H9 (cell line): ENCODE data around the gene BTBD18. TPM values are rescaled to one million over a fixed set of nuclear protein-coding genes. Genes with fewer than 3 reads are reported as not detected.

ENCODE experiments used
- DNase-seq: peaks from one replicate; pipeline ENCODE4 v3.0.0-alpha.2; 2017
- H2AFZ ChIP-seq: one replicate; pipeline ENCODE4 v1.6.1; 2013; ENCODE audit warnings: mild to moderate bottlenecking, low read length, control low read depth, moderate library complexity
- H2AK5ac ChIP-seq: 2 replicates; pipeline ENCODE4 v1.6.1; 2013; ENCODE audit warnings: low read length, control low read depth, mixed read lengths; ENCODE audit not compliant: insufficient read length
- H2BK120ac ChIP-seq: one replicate; pipeline ENCODE4 v1.6.1; 2013; ENCODE audit warnings: low read depth, mild to moderate bottlenecking, low read length, control low read depth, inconsistent platforms; ENCODE audit not compliant: poor library complexity, severe bottlenecking
- H2BK12ac ChIP-seq: 2 replicates; pipeline ENCODE4 v1.6.1; 2013; ENCODE audit warnings: low read length, control low read depth, mixed read lengths, low read depth; ENCODE audit not compliant: insufficient read length
- H2BK15ac ChIP-seq: 2 replicates; pipeline ENCODE4 v1.6.1; 2013; ENCODE audit warnings: low read depth, low read length, control low read depth
- H2BK20ac ChIP-seq: one replicate; pipeline ENCODE4 v1.6.1; 2013; ENCODE audit warnings: low read depth, mild to moderate bottlenecking, low read length, control low read depth, inconsistent platforms; ENCODE audit not compliant: poor library complexity, severe bottlenecking
- H2BK5ac ChIP-seq: 2 replicates; pipeline ENCODE4 v1.6.1; 2013; ENCODE audit warnings: low read length, control low read depth, mixed read lengths; ENCODE audit not compliant: insufficient read length
- H3K14ac ChIP-seq: 2 replicates; pipeline ENCODE4 v1.6.1; 2013; ENCODE audit warnings: low read length, control low read depth; ENCODE audit not compliant: insufficient read depth
- H3K18ac ChIP-seq: 2 replicates; pipeline ENCODE4 v1.6.1; 2013; ENCODE audit warnings: low read depth, mild to moderate bottlenecking, mixed read lengths, low read length, control low read depth; ENCODE audit not compliant: insufficient read length
- H3K23ac ChIP-seq: 2 replicates; pipeline ENCODE4 v1.6.1; 2013; ENCODE audit warnings: low read length, control low read depth, mixed read lengths, low read depth; ENCODE audit not compliant: insufficient read length
- H3K23me2 ChIP-seq: 2 replicates; pipeline ENCODE4 v1.6.1; 2013; ENCODE audit warnings: low read depth, mild to moderate bottlenecking, mixed read lengths, low read length, control low read depth; ENCODE audit not compliant: insufficient read length, poor library complexity, severe bottlenecking
- H3K27ac ChIP-seq: 2 replicates; pipeline ENCODE4 v1.5.1; 2013; ENCODE audit warnings: low read length, control low read depth, mixed read lengths, low read depth; ENCODE audit not compliant: insufficient read length
- H3K27me3 ChIP-seq: 2 replicates; pipeline ENCODE4 v1.6.1; 2013; ENCODE audit warnings: low read length, control low read depth, inconsistent platforms; ENCODE audit not compliant: insufficient read depth
- H3K4ac ChIP-seq: 2 replicates; pipeline ENCODE4 v1.6.1; 2013; ENCODE audit warnings: low read depth, mild to moderate bottlenecking, control low read depth, inconsistent platforms, low read length, moderate library complexity
- H3K4me1 ChIP-seq: 2 replicates; pipeline ENCODE4 v1.6.1; 2013; ENCODE audit warnings: low read length, control low read depth, inconsistent platforms; ENCODE audit not compliant: insufficient read depth
- H3K4me2 ChIP-seq: 2 replicates; pipeline ENCODE4 v1.6.1; 2013; ENCODE audit warnings: low read length, control low read depth, mixed read lengths; ENCODE audit not compliant: insufficient read length, insufficient read depth
- H3K56ac ChIP-seq: 2 replicates; pipeline ENCODE4 v1.6.1; 2013; ENCODE audit warnings: low read depth, mild to moderate bottlenecking, mixed read lengths, low read length, control low read depth; ENCODE audit not compliant: insufficient read length
- H3K79me1 ChIP-seq: 2 replicates; pipeline ENCODE4 v1.6.1; 2013; ENCODE audit warnings: low read depth, mild to moderate bottlenecking, moderate library complexity, low read length, control low read depth, inconsistent platforms; ENCODE audit not compliant: insufficient read depth, poor library complexity, severe bottlenecking
- H3K79me2 ChIP-seq: 2 replicates; pipeline ENCODE4 v1.6.1; 2013; ENCODE audit warnings: low read length, control low read depth, inconsistent platforms; ENCODE audit not compliant: insufficient read depth
- H3K9ac ChIP-seq: 2 replicates; pipeline ENCODE4 v1.6.1; 2013; ENCODE audit warnings: low read length, control low read depth, mixed read lengths; ENCODE audit not compliant: insufficient read length; ENCODE audit errors: extremely low read depth
- H3K9me3 ChIP-seq: one replicate; pipeline ENCODE4 v1.6.1; 2013; ENCODE audit warnings: low read depth, low read length, inconsistent platforms; ENCODE audit not compliant: control insufficient read depth
- H3T11ph ChIP-seq: one replicate; pipeline ENCODE4 v1.6.1; 2013; ENCODE audit warnings: mild to moderate bottlenecking, low read length, control low read depth, inconsistent platforms
- H4K20me1 ChIP-seq: one replicate; pipeline ENCODE4 v1.6.1; 2013; ENCODE audit not compliant: control insufficient read depth, insufficient read length, insufficient read depth
- H4K5ac ChIP-seq: 2 replicates; pipeline ENCODE4 v1.6.1; 2013; ENCODE audit warnings: low read depth, mild to moderate bottlenecking, mixed read lengths, low read length, control low read depth; ENCODE audit not compliant: insufficient read length
- H4K8ac ChIP-seq: replicated peaks from 2 replicates; pipeline ENCODE4 v1.6.1; 2013; ENCODE audit warnings: low read length, control low read depth, mixed read lengths, low read depth; ENCODE audit not compliant: insufficient read length
- H4K91ac ChIP-seq: 2 replicates; pipeline ENCODE4 v1.6.1; 2013; ENCODE audit warnings: low read depth, mild to moderate bottlenecking, moderate library complexity, mixed read lengths, low read length, control low read depth; ENCODE audit not compliant: insufficient read length
- H3K27ac Mint-ChIP-seq, 3 experiments: 2 replicates in 2 of 3; 3 replicates in 1 of 3; pipeline ENCODE4 v1.8.0; 2020 to 2021; ENCODE audit warnings: mixed read lengths in 3 of 3, mild to moderate bottlenecking in 1 of 3, moderate library complexity in 1 of 3
- H3K27me3 Mint-ChIP-seq: 2 replicates; pipeline ENCODE4 v1.8.0; 2021; ENCODE audit warnings: low read depth, mild to moderate bottlenecking, moderate library complexity, mixed read lengths
- H3K36me3 Mint-ChIP-seq, 3 experiments: 2 replicates in 2 of 3; 3 replicates in 1 of 3; pipeline ENCODE4 v1.8.0; 2020 to 2021; ENCODE audit warnings: low read depth in 3 of 3, mixed read lengths in 3 of 3; ENCODE audit not compliant: insufficient read depth in 1 of 3
- H3K4me1 Mint-ChIP-seq, 2 experiments: 2 replicates each; pipeline ENCODE4 v1.8.0; 2020; ENCODE audit warnings: mixed read lengths in 2 of 2
- H3K4me3 Mint-ChIP-seq, 2 experiments: 2 replicates in 1 of 2; 3 replicates in 1 of 2; pipeline ENCODE4 v1.8.0; 2020 to 2021; ENCODE audit warnings: mild to moderate bottlenecking in 2 of 2, mixed read lengths in 2 of 2, moderate library complexity in 1 of 2
- H3K9me3 Mint-ChIP-seq, 2 experiments: 2 replicates in 1 of 2; 3 replicates in 1 of 2; pipeline ENCODE4 v1.8.0; 2020; ENCODE audit warnings: mild to moderate bottlenecking in 2 of 2, mixed read lengths in 2 of 2, moderate library complexity in 1 of 2
- WGBS: extraction: QIAGEN DNeasy Blood & Tissue Kit; methylation state at CpG from one replicate; pipeline ENCODE4 v1.1.7; 2013; ENCODE audit warnings: missing lambda C conversion rate, low lambda C conversion rate, mixed read lengths; ENCODE audit not compliant: insufficient read length; ENCODE audit errors: extremely low coverage; 5-methylcytosine and 5-hydroxymethylcytosine counted together
- total RNA-seq: library from RNA; stranded (reverse); gene quantifications from 2 replicates; pipeline ENCODE4 v1.2.1, GENCODE V29; 2021
- TF ChIP-seq, protein P1 (sequence below): fragments of 200-600 bp; sonication (generic); conservative IDR thresholded peaks from 3 replicates; pipeline ENCODE4 v1.8.0; 2021; ENCODE audit warnings: antibody characterized with exemption, mild to moderate bottlenecking

BTBD18 gene
- total RNA-seq, 1 experiment from 2014 or later: not detected

DNA sequence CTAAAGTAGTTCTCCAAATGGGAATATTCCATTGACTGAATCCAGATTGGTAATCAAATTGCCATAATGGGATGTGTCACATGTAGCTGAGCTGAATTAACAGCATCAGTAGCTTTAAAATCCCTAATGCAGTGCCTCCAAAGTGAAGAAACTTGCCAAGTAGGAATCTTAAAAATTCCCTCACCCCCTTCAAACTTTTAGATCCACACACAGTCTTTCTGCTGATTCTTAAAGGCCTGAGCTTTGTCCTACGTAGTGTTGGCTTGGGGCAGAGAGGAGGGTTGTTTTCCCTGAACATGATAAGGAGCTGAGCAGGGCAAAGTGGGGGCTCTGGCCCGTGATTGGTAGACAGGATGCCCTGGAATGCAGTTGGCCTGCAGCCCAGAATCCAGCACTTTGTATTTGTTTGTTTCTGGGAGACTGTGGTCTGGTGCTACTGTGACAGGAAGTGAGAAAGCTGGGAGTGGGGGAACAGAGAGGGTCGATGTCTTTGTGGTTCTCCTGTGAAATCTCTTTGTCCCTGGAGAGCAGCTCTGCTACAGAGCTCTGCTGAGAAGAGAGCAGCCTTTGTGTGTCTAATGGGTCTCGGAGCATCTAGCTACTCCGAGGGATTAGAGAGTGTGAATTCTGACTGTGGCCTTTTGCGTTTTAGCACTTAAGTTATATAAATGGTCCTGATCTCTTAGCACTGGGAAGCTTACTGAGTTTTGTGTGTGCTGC is 26.9 kb upstream of the BTBD18 start:
- H3T11ph ChIP-seq: peak overlapping the region; percentile 73
- WGBS: no CpG with 5 or more reads among the region's 6 CpGs
- peak overlapping the region; percentile 24 for H2BK120ac ChIP-seq
- peak overlapping the region; percentile 38 to 69 for H3K4me3 Mint-ChIP-seq
- H4K5ac ChIP-seq: peak overlapping the region; percentile 79
- no peak overlapping the region for H2BK20ac ChIP-seq
- peaks cover 0 to 13% (median 8%) of the 10 kb centered on the region in 3 experiments; a peak in 3 of 7 replicates for H3K36me3 Mint-ChIP-seq
- peaks cover 11% of the 10 kb centered on the region for H3K79me1 ChIP-seq
- H3K27ac Mint-ChIP-seq: peak overlapping the region; percentile 94 to 99 (median 99)
- no peak overlapping the region for H2BK15ac ChIP-seq
- H3K79me2 ChIP-seq: peaks cover 39% of the 10 kb centered on the region; the same call in 1 of the 2 replicates
- H2BK12ac ChIP-seq: peak overlapping the region; percentile 18
- no peak overlapping the region for H2AFZ ChIP-seq
- peak overlapping the region; percentile 31 for H3K4me2 ChIP-seq
- no peak overlapping the region for H3K56ac ChIP-seq
- H3K9ac ChIP-seq: peak overlapping the region; percentile 33
- no peaks in the 10 kb centered on the region for H3K9me3 ChIP-seq
- H3K9me3 Mint-ChIP-seq: no peaks in the 10 kb centered on the region
- no peaks in the 10 kb centered on the region for H4K20me1 ChIP-seq
- peaks cover 27% of the 10 kb centered on the region for H3K4me1 ChIP-seq
- peak overlapping the region; percentile 59; the same call in 1 of the 2 replicates for H3K14ac ChIP-seq
- peak; percentile 92 for DNase-seq
- H3K23ac ChIP-seq: no peak overlapping the region
- H3K27me3 ChIP-seq: no peaks in the 10 kb centered on the region
- no peak overlapping the region for H4K8ac ChIP-seq
- peak overlapping the region; percentile 97 for H3K27ac ChIP-seq
- H2BK5ac ChIP-seq: peak overlapping the region; percentile 6
- no peaks in the 10 kb centered on the region for H3K23me2 ChIP-seq
- peak overlapping the region; percentile 76 for H3K18ac ChIP-seq
- H2AK5ac ChIP-seq: peak overlapping the region; percentile 73
- peak overlapping the region; percentile 6; the same call in 1 of the 2 replicates for H3K4ac ChIP-seq
- TF ChIP-seq, protein P1, sequence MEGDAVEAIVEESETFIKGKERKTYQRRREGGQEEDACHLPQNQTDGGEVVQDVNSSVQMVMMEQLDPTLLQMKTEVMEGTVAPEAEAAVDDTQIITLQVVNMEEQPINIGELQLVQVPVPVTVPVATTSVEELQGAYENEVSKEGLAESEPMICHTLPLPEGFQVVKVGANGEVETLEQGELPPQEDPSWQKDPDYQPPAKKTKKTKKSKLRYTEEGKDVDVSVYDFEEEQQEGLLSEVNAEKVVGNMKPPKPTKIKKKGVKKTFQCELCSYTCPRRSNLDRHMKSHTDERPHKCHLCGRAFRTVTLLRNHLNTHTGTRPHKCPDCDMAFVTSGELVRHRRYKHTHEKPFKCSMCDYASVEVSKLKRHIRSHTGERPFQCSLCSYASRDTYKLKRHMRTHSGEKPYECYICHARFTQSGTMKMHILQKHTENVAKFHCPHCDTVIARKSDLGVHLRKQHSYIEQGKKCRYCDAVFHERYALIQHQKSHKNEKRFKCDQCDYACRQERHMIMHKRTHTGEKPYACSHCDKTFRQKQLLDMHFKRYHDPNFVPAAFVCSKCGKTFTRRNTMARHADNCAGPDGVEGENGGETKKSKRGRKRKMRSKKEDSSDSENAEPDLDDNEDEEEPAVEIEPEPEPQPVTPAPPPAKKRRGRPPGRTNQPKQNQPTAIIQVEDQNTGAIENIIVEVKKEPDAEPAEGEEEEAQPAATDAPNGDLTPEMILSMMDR: no peak
- no peak overlapping the region for H4K91ac ChIP-seq
- peaks cover 88 to 89% of the 10 kb centered on the region in 2 experiments for H3K4me1 Mint-ChIP-seq
- H3K27me3 Mint-ChIP-seq: no peaks in the 10 kb centered on the region
